IMR-90 (cell line): Measurements from ENCODE around the gene SPTB. TPM values are rescaled to one million over a fixed set of nuclear protein-coding genes. Genes with fewer than 3 reads are reported as not detected.

Experiments
- ATAC-seq: fragments of 200-7000 bp; cut with Tn5 transposase; 2 replicates; pipeline ENCODE4 v1.9.1; 2020; ENCODE audit warnings: low read depth, mild to moderate bottlenecking, moderate library complexity
- BruUV-seq: library from RNA; stranded (reverse); fragments of 400-500 nt; replicated peaks from 2 replicates; lab custom pipeline; 2021; lab: Mats Ljungman, UMichigan
- CTCF ChIA-PET: fragments of 300-600 bp; formaldehyde crosslinking; extraction: SDS; loops from one replicate; lab custom pipeline; 2021; ENCODE audit warnings: antibody characterized with exemption; lab: Yijun Ruan, JAX
- POLR2A ChIA-PET: fragments of 300-600 bp; sonication (Branson Sonifier 250); formaldehyde crosslinking; loops from one replicate; lab custom pipeline; 2022; ENCODE audit warnings: antibody characterized with exemption; ENCODE audit not compliant: unreplicated experiment; lab: Charles Lee
- DNase-seq: peaks from one replicate; pipeline ENCODE4 v3.0.0; 2013
- H2AFZ ChIP-seq: replicated peaks from 2 replicates; pipeline ENCODE3; 2013; ENCODE audit warnings: low read length, mild to moderate bottlenecking; ENCODE audit not compliant: poor library complexity
- H2AK5ac ChIP-seq: 2 replicates; pipeline ENCODE4 v1.6.1; 2013; ENCODE audit warnings: low read depth, low read length, inconsistent platforms
- H2AK9ac ChIP-seq: replicated peaks from 2 replicates; pipeline ENCODE3; 2013; ENCODE audit warnings: mild to moderate bottlenecking, low read depth, low read length, moderate library complexity; ENCODE audit not compliant: poor library complexity
- H2BK120ac ChIP-seq: 2 replicates; pipeline ENCODE4 v1.6.1; 2013; ENCODE audit warnings: low read depth, low read length, inconsistent platforms
- H2BK15ac ChIP-seq: 3 replicates; pipeline ENCODE4 v1.6.1; 2013; ENCODE audit warnings: low read depth, low read length, inconsistent platforms
- H2BK20ac ChIP-seq: 2 replicates; pipeline ENCODE4 v1.6.1; 2013; ENCODE audit warnings: low read depth, mild to moderate bottlenecking, inconsistent platforms, low read length, moderate library complexity
- H2BK5ac ChIP-seq: 2 replicates; pipeline ENCODE4 v1.6.1; 2013; ENCODE audit warnings: mild to moderate bottlenecking, low read depth, low read length, inconsistent platforms; ENCODE audit not compliant: poor library complexity, severe bottlenecking
- H3K14ac ChIP-seq: replicated peaks from 2 replicates; pipeline ENCODE4 v1.6.1; 2013; ENCODE audit warnings: low read depth, low read length, inconsistent platforms
- H3K18ac ChIP-seq: 2 replicates; pipeline ENCODE4 v1.6.1; 2013; ENCODE audit warnings: low read depth, low read length, control low read depth
- H3K23ac ChIP-seq: 2 replicates; pipeline ENCODE4 v1.6.1; 2013; ENCODE audit warnings: low read depth, low read length, inconsistent platforms
- H3K27ac ChIP-seq: 2 replicates; pipeline ENCODE4 v1.5.1; 2013; ENCODE audit warnings: mild to moderate bottlenecking, control low read depth, low read length; ENCODE audit not compliant: insufficient read depth
- H3K27me3 ChIP-seq: 2 replicates; pipeline ENCODE4 v1.6.1; 2013; ENCODE audit warnings: low read length; ENCODE audit not compliant: control insufficient read depth, insufficient read depth
- H3K36me3 ChIP-seq: 2 replicates; pipeline ENCODE4 v1.6.1; 2013; ENCODE audit warnings: low read length, mixed read lengths; ENCODE audit not compliant: control insufficient read depth, insufficient read depth
- H3K4ac ChIP-seq: 2 replicates; pipeline ENCODE4 v1.6.1; 2013; ENCODE audit warnings: low read depth, low read length, inconsistent platforms
- H3K4me1 ChIP-seq: 2 replicates; pipeline ENCODE4 v1.6.1; 2013; ENCODE audit warnings: low read length, mixed read lengths; ENCODE audit not compliant: control insufficient read depth, insufficient read depth
- H3K4me2 ChIP-seq: 2 replicates; pipeline ENCODE4 v1.6.1; 2013; ENCODE audit warnings: low read depth, mild to moderate bottlenecking, control low read depth, low read length, moderate library complexity
- H3K4me3 ChIP-seq: 2 replicates; pipeline ENCODE4 v1.5.1; 2013; ENCODE audit warnings: low read depth, mild to moderate bottlenecking, control low read depth, low read length, moderate library complexity; ENCODE audit not compliant: insufficient read depth
- H3K56ac ChIP-seq: 2 replicates; pipeline ENCODE4 v1.6.1; 2013; ENCODE audit warnings: low read length, inconsistent platforms; ENCODE audit not compliant: insufficient read depth; ENCODE audit errors: extremely low read depth
- H3K79me1 ChIP-seq, 2 experiments: 2 replicates each; pipeline ENCODE4 v1.6.1; 2013; ENCODE audit warnings: low read length in 2 of 2, inconsistent platforms in 1 of 2, low read depth in 1 of 2
- H3K9ac ChIP-seq: 2 replicates; pipeline ENCODE4 v1.6.1; 2013; ENCODE audit warnings: low read depth, low read length, control low read depth
- H3K9me1 ChIP-seq: 2 replicates; pipeline ENCODE4 v1.6.1; 2013; ENCODE audit warnings: low read length, inconsistent platforms; ENCODE audit not compliant: insufficient read depth
- H3K9me3 ChIP-seq: 2 replicates; pipeline ENCODE4 v1.6.1; 2013; ENCODE audit warnings: low read length; ENCODE audit not compliant: control insufficient read depth, insufficient read depth
- H4K20me1 ChIP-seq: 2 replicates; pipeline ENCODE4 v1.6.1; 2013; ENCODE audit warnings: low read length, inconsistent platforms; ENCODE audit not compliant: insufficient read depth
- H4K5ac ChIP-seq: 2 replicates; pipeline ENCODE4 v1.6.1; 2013; ENCODE audit warnings: mild to moderate bottlenecking, low read depth, low read length, control low read depth
- H4K8ac ChIP-seq, 2 experiments: 2 replicates each; pipeline ENCODE4 v1.6.1; 2013; ENCODE audit warnings: low read depth in 2 of 2, low read length in 2 of 2, control low read depth in 1 of 2, inconsistent platforms in 1 of 2
- H4K91ac ChIP-seq: 2 replicates; pipeline ENCODE4 v1.6.1; 2013; ENCODE audit warnings: low read depth, low read length, inconsistent platforms; ENCODE audit not compliant: insufficient read depth
- BHLHE40 ChIP-seq: fragments of 150-350 bp; IDR thresholded peaks from 2 replicates; pipeline ENCODE4 v1.6.1; 2016; ENCODE audit warnings: mild to moderate bottlenecking, low read depth, low read length
- CEBPB ChIP-seq: IDR thresholded peaks from 2 replicates; pipeline ENCODE4 v1.6.1; 2012; ENCODE audit warnings: low read depth, low read length, improper control_type of control experiment
- CHD1 ChIP-seq: IDR thresholded peaks from 2 replicates; pipeline ENCODE4 v1.6.1; 2012; ENCODE audit warnings: low read depth, low read length, improper control_type of control experiment
- FOS ChIP-seq: fragments of 150-350 bp; IDR thresholded peaks from 2 replicates; pipeline ENCODE4 v1.6.1; 2016; ENCODE audit warnings: low read depth, low read length
- MAFK ChIP-seq: IDR thresholded peaks from 2 replicates; pipeline ENCODE4 v1.6.1; 2012; ENCODE audit warnings: low read depth, low read length, improper control_type of control experiment
- MAZ ChIP-seq: IDR thresholded peaks from 2 replicates; pipeline ENCODE4 v1.6.1; 2012; ENCODE audit warnings: low read depth, mild to moderate bottlenecking, low read length, improper control_type of control experiment, moderate library complexity, borderline replicate concordance
- MXI1 ChIP-seq: IDR thresholded peaks from 2 replicates; pipeline ENCODE4 v1.6.1; 2012; ENCODE audit warnings: low read depth, mild to moderate bottlenecking, low read length, moderate library complexity, borderline replicate concordance
- NFE2L2 ChIP-seq: fragments of 150-350 bp; IDR thresholded peaks from 2 replicates; pipeline ENCODE4 v1.6.1; 2016; ENCODE audit warnings: low read depth, mild to moderate bottlenecking, low read length
- POLR2A ChIP-seq: IDR thresholded peaks from 2 replicates; pipeline ENCODE4 v1.6.1; 2012; ENCODE audit warnings: mild to moderate bottlenecking, low read depth, low read length
- RAD21 ChIP-seq: IDR thresholded peaks from 2 replicates; pipeline ENCODE4 v1.6.1; 2012; ENCODE audit warnings: low read length, improper control_type of control experiment
- RCOR1 ChIP-seq: IDR thresholded peaks from 2 replicates; pipeline ENCODE4 v1.6.1; 2012; ENCODE audit warnings: mild to moderate bottlenecking, low read length, improper control_type of control experiment; ENCODE audit not compliant: insufficient replicate concordance
- RFX5 ChIP-seq: IDR thresholded peaks from 2 replicates; pipeline ENCODE4 v1.8.0; 2012; ENCODE audit warnings: low read depth, mild to moderate bottlenecking, low read length, moderate library complexity
- SMC3 ChIP-seq: fragments of 150-350 bp; IDR thresholded peaks from 2 replicates; pipeline ENCODE4 v1.6.1; 2016; ENCODE audit warnings: low read depth, mild to moderate bottlenecking, antibody characterized with exemption, low read length, moderate library complexity
- WGBS, 2 experiments: methylation state at CpG; one replicate each; pipeline versions ENCODE4 v1.1.5 to v1.1.7; 2013; ENCODE audit warnings: missing lambda C conversion rate in 2 of 2; ENCODE audit not compliant: insufficient read length in 1 of 2; ENCODE audit errors: extremely low coverage in 2 of 2; 5-methylcytosine and 5-hydroxymethylcytosine counted together
- dilution Hi-C: fragments of 300-500 bp; cut with HindIII; formaldehyde crosslinking; loops from one replicate; pipeline ENCODE4 v1.14.3; 2018; ENCODE audit warnings: low sequenced_read_pairs; ENCODE audit not compliant: unreplicated experiment
- in situ Hi-C: fragments of 300-500 bp; cut with MboI; formaldehyde crosslinking; loops from 3 replicates; pipeline ENCODE4 v1.14.3; 2019; ENCODE audit warnings: low sequenced_read_pairs, inconsistent platforms, mixed read lengths
- intact Hi-C: fragments of 100-400 bp; cut with micrococcal nuclease; formaldehyde crosslinking; loops from 2 replicates; pipeline ENCODE4 v1.10.0; 2022
- polyA plus RNA-seq, 3 experiments: library from polyadenylated mRNA; depleted of rRNA; stranded (reverse); fragments of >200 nt; gene quantifications; 2 replicates each; pipeline ENCODE4 v1.2.3, GENCODE V29; 2012; ENCODE audit warnings: low replicate concordance in 1 of 3
- total RNA-seq: library from RNA; depleted of rRNA; stranded (reverse); fragments of >200 nt; gene quantifications from 2 replicates; pipeline ENCODE4 v1.2.3, GENCODE V29; 2012
- TF ChIP-seq, protein P1 (sequence below): fragments of 150-350 bp; IDR thresholded peaks from 2 replicates; pipeline ENCODE4 v1.6.1; 2016; ENCODE audit warnings: low read depth, mild to moderate bottlenecking, low read length, moderate library complexity, borderline replicate concordance
- TF ChIP-seq, protein P2 (sequence below): conservative IDR thresholded peaks from 2 replicates; pipeline ENCODE4 v1.5.1; 2012; ENCODE audit warnings: mild to moderate bottlenecking, low read depth, low read length, improper control_type of control experiment
- TF ChIP-seq, protein P3 (sequence below): fragments of 150-350 bp; IDR thresholded peaks from 2 replicates; pipeline ENCODE4 v1.6.1; 2017; ENCODE audit warnings: mild to moderate bottlenecking, antibody characterized with exemption, low read length, low read depth

Gene SPTB
- total and polyA plus RNA-seq, 2 of the 4 experiments (the other 2 are of a cell fraction) = under 0.01 to 0.07 TPM

DNA sequence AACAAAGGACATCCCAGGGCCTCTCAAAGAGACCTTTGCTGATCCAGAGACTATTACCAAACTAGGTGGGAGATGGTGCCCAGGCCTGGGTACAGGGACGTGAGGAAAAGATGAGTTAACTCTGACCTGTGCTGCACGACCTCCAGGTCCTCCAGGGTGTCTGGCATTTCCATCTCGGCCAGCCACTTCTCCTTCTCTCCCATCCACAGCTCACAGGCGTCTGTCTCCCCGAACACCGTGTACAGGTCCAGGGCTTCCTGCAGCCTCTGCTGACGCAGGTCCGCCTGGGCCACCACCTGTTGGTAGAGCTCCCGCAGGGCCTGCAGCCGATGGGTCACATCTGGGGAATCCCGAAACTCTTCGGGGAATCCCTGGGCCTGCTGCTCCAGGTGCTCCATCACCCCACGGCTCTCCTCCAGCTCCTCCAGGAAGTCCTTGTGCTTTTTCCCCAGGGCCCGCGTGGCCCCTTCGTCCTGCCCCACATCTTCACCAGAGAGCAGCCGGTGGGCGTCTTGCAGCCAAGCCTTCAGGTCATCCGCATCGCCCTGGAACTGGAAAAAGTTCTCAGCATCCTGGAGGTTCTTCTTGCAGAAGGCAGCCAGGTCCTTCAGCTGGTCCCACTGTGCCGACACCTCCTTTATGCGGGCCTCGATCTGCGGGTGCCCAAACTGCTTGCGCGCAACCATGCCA is 86.7 kb downstream of the SPTB start:
- H3K79me1 ChIP-seq = no peaks in the 10 kb centered on the region
- CTCF ChIA-PET = no interaction called here
- H2BK20ac ChIP-seq = no peak overlapping the region
- no peak overlapping the region for H2AK9ac ChIP-seq
- H3K14ac ChIP-seq = no peak overlapping the region
- H3K27ac ChIP-seq = no peak overlapping the region
- no peaks in the 10 kb centered on the region for H3K9me3 ChIP-seq
- H4K20me1 ChIP-seq = no peaks in the 10 kb centered on the region
- H3K23ac ChIP-seq = no peak overlapping the region
- no peak overlapping the region for H2BK15ac ChIP-seq
- H2AFZ ChIP-seq = no peak overlapping the region
- H4K91ac ChIP-seq = no peak overlapping the region
- POLR2A ChIA-PET = interaction anchor here (0.5 kb wide), 1 partner anchor 283 kb away, joined by 3 read pairs; no protein-coding TSS in a partner anchor
- ATAC-seq (no peak), DNase-seq (no peak)
- H2BK5ac ChIP-seq = no peak overlapping the region
- TF ChIP-seq MAFK (no peak), SMC3 (no peak), FOS (no peak), MXI1 (no peak), BHLHE40 (no peak), RAD21 (no peak), RCOR1 (no peak), NFE2L2 (no peak), CEBPB (no peak), CHD1 (no peak), POLR2A (no peak), MAZ (no peak), RFX5 (no peak)
- TF ChIP-seq, protein P1, sequence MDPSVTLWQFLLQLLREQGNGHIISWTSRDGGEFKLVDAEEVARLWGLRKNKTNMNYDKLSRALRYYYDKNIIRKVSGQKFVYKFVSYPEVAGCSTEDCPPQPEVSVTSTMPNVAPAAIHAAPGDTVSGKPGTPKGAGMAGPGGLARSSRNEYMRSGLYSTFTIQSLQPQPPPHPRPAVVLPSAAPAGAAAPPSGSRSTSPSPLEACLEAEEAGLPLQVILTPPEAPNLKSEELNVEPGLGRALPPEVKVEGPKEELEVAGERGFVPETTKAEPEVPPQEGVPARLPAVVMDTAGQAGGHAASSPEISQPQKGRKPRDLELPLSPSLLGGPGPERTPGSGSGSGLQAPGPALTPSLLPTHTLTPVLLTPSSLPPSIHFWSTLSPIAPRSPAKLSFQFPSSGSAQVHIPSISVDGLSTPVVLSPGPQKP = no peak
- TF ChIP-seq, protein P2, sequence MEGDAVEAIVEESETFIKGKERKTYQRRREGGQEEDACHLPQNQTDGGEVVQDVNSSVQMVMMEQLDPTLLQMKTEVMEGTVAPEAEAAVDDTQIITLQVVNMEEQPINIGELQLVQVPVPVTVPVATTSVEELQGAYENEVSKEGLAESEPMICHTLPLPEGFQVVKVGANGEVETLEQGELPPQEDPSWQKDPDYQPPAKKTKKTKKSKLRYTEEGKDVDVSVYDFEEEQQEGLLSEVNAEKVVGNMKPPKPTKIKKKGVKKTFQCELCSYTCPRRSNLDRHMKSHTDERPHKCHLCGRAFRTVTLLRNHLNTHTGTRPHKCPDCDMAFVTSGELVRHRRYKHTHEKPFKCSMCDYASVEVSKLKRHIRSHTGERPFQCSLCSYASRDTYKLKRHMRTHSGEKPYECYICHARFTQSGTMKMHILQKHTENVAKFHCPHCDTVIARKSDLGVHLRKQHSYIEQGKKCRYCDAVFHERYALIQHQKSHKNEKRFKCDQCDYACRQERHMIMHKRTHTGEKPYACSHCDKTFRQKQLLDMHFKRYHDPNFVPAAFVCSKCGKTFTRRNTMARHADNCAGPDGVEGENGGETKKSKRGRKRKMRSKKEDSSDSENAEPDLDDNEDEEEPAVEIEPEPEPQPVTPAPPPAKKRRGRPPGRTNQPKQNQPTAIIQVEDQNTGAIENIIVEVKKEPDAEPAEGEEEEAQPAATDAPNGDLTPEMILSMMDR = no peak
- TF ChIP-seq, protein P3, sequence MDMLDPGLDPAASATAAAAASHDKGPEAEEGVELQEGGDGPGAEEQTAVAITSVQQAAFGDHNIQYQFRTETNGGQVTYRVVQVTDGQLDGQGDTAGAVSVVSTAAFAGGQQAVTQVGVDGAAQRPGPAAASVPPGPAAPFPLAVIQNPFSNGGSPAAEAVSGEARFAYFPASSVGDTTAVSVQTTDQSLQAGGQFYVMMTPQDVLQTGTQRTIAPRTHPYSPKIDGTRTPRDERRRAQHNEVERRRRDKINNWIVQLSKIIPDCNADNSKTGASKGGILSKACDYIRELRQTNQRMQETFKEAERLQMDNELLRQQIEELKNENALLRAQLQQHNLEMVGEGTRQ = no peak
- no peak overlapping the region for H2AK5ac ChIP-seq
- dilution Hi-C loops = no loop called here
- H3K9me1 ChIP-seq = no peaks in the 10 kb centered on the region
- no peak overlapping the region for H3K4me3 ChIP-seq
- H3K36me3 ChIP-seq = no peaks in the 10 kb centered on the region
- no peak overlapping the region for H3K18ac ChIP-seq
- H3K56ac ChIP-seq = no peak overlapping the region
- no peak overlapping the region for H2BK120ac ChIP-seq
- no peak overlapping the region for H4K8ac ChIP-seq
- WGBS, 2 experiments = 93% methylated on average over 12 of the region's 26 CpGs; no CpG with 5 or more reads in 1 of the 2 experiments
- no peak overlapping the region for H3K4me2 ChIP-seq
- peaks cover 27% of the 10 kb centered on the region for H3K27me3 ChIP-seq
- H3K4ac ChIP-seq = no peak overlapping the region
- no peak overlapping the region for H4K5ac ChIP-seq
- in situ Hi-C loops = no loop called here
- no TSS peak for BruUV-seq
- intact Hi-C loops = no loop called here
- no peak overlapping the region for H3K9ac ChIP-seq
- peaks cover 5% of the 10 kb centered on the region for H3K4me1 ChIP-seq
